ENCODE results near the gene ANAPC13. TPM values are rescaled to one million over a fixed set of nuclear protein-coding genes. Genes with fewer than 3 reads are reported as not detected.

Gene ANAPC13
- total and polyA plus RNA-seq, 12 donors: 25.7 to 119 (median 81.2) TPM

DNA sequence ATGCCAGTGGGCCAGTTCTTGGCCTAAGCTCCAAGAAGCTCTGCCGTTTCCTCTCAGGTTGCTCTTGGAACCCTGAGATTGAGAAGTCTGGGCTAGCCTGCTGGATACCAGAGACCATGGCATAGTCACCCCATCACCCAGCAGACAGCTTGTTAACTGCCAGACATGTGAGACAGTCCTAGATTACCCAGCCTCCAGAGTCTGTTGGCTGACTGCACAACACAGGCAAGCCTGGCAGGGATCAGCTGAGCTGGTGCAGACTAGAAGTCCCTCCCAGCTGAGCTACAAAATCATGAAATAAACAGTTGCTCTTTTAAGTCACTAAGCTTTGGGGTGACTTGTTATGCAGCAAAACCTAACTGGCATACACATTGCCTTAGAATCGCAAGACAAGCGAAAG is 5.2 kb downstream of the ANAPC13 start:
- H3K36me3 ChIP-seq: peaks cover 0 to 76% (median 29%) of the 10 kb centered on the region in 9 donors
- H3K4me3 ChIP-seq: no peak overlapping the region
- no peak for DNase-seq
- TF ChIP-seq, protein P1, sequence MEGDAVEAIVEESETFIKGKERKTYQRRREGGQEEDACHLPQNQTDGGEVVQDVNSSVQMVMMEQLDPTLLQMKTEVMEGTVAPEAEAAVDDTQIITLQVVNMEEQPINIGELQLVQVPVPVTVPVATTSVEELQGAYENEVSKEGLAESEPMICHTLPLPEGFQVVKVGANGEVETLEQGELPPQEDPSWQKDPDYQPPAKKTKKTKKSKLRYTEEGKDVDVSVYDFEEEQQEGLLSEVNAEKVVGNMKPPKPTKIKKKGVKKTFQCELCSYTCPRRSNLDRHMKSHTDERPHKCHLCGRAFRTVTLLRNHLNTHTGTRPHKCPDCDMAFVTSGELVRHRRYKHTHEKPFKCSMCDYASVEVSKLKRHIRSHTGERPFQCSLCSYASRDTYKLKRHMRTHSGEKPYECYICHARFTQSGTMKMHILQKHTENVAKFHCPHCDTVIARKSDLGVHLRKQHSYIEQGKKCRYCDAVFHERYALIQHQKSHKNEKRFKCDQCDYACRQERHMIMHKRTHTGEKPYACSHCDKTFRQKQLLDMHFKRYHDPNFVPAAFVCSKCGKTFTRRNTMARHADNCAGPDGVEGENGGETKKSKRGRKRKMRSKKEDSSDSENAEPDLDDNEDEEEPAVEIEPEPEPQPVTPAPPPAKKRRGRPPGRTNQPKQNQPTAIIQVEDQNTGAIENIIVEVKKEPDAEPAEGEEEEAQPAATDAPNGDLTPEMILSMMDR (IDR thresholded peaks at IDR 0.05): no peak
- 79 to 90% methylated on average over 3 of the region's 3 CpGs for WGBS, 2 donors
- H3K9me3 ChIP-seq: no peaks in the 10 kb centered on the region
- H3K4me1 ChIP-seq: peaks cover 6 to 52% (median 38%) of the 10 kb centered on the region in 9 donors
- no peaks in the 10 kb centered on the region for H3K27me3 ChIP-seq
- intact Hi-C loops (cut with DNase I): loop anchor here in 3 of 10 donors (5.0 to 10.0 kb wide), 4 partner anchors 113 to 546 kb away; no protein-coding TSS in a partner anchor
- peak in 1 of 8 donors; percentile 37 for ATAC-seq
- H3K27ac ChIP-seq: peak overlapping the region in 6 of 10 donors; percentile 3 to 41 (median 18)

DNA sequence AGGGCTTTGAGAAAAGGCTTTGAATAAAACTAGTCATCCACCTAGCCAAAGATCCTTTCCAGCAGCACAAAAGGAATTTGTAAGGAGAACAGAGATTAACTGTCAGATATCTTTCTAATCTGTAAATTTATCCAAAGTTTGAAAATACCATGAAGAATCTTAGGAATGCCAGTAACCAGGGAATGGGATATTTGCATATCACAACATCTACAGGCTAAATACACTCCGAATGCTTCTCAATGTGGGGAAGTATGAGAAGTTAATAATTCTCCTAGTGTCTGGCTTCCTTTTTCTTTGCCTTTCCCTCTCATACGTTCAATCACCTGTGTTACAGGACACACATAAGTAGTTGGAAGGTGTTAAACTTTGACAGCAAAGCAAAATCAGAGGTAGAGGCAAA is 7.8 kb downstream of the ANAPC13 start:
- TF ChIP-seq, protein P1 (IDR thresholded peaks at IDR 0.05): no peak
- peaks cover 0 to 39% (median 24%) of the 10 kb centered on the region in 9 donors for H3K4me1 ChIP-seq
- WGBS, 2 donors: 68 to 72% methylated on average over 2 of the region's 2 CpGs
- no peaks in the 10 kb centered on the region for H3K9me3 ChIP-seq
- DNase-seq (no peak), ATAC-seq (no peak)
- peak overlapping the region in 6 of 10 donors; percentile 57 to 74 (median 70) for H3K27ac ChIP-seq
- no peaks in the 10 kb centered on the region for H3K27me3 ChIP-seq
- H3K36me3 ChIP-seq: peaks cover 0 to 76% (median 29%) of the 10 kb centered on the region in 9 donors
- intact Hi-C loops (cut with DNase I): loop anchor here in 6 of 10 donors (5.0 to 10.0 kb wide), 6 partner anchors 93 to 273 kb away; no protein-coding TSS in a partner anchor
- no peak overlapping the region for H3K4me3 ChIP-seq

DNA sequence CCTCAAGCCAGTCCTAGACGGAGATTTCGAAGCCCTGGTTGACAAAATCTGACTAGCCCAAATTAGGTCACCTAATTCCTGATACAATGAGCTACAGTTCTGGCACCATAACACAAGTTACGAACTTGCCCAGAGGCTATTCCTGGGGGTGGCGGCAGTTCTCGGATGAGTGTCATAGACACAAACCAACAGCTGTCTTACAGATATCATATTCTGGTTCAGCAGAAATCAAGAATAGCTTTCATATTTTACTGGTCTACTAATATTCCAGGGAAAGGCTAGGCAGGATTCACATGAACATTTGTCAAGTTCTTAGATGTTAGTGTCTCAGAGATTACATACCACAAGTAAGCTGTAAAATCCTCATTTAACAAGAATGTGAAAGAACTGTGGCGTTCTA is 8.8 kb downstream of the ANAPC13 start:
- WGBS, 2 donors: 45 to 65% methylated on average over 6 of the region's 6 CpGs
- ATAC-seq: peak; percentile 68 to 94 (median 86)
- Histone ChIP-seq H3K4me1 (peaks cover 0 to 37% (median 20%) of the 10 kb centered on the region in 9 donors), H3K27ac (peak overlapping the region in 9 of 10 donors; percentile 15 to 74 (median 62)), H3K4me3 (no peak overlapping the region), H3K36me3 (peaks cover 0 to 67% (median 26%) of the 10 kb centered on the region in 9 donors), H3K27me3 (no peaks in the 10 kb centered on the region), H3K9me3 (no peaks in the 10 kb centered on the region)
- TF ChIP-seq, protein P1 (IDR thresholded peaks at IDR 0.05): no peak
- intact Hi-C loops (cut with DNase I): loop anchor here in 6 of 10 donors (5.0 to 10.0 kb wide), 6 partner anchors 92 to 272 kb away; no protein-coding TSS in a partner anchor
- peak; percentile 39 to 67 for DNase-seq

DNA sequence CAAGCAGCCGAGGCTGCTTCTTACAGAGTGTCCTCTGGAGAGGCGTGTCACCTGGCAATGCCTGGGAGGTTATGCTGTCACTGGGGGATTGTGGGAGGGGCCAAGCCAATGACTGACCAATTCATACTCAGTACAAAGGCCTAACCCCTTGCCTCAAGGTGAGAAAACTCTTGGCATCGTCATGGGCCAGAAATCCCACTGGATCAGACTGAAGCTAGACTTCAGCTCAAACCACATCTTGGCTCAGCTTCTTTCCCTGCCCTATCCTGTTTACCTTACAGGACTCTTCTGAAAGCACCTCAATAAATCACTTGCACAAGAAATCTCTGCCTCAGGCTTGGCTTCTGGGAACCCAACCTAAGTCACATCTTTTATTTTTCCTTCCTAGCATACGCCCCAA is 9.5 kb downstream of the ANAPC13 start:
- TF ChIP-seq, protein P1 (IDR thresholded peaks at IDR 0.05): no peak
- intact Hi-C loops (cut with DNase I): loop anchor here in 6 of 10 donors (5.0 to 10.0 kb wide), 6 partner anchors 92 to 272 kb away; no protein-coding TSS in a partner anchor
- ATAC-seq (peak in 1 of 8 donors; percentile 52), DNase-seq (no peak)
- Histone ChIP-seq H3K9me3 (no peaks in the 10 kb centered on the region), H3K27ac (peak overlapping the region in 8 of 10 donors; percentile 9 to 72 (median 58)), H3K27me3 (no peaks in the 10 kb centered on the region), H3K36me3 (peaks cover 0 to 60% (median 19%) of the 10 kb centered on the region in 9 donors), H3K4me3 (no peak overlapping the region), H3K4me1 (peaks cover 0 to 37% (median 20%) of the 10 kb centered on the region in 9 donors)
- WGBS, 2 donors: 68 to 76% methylated on average over 4 of the region's 4 CpGs

All from heart right ventricle (tissue), 16 donors.